SK-N-SH treated with all-trans-retinoic acid at 6 μM for 48 hours (cell line): ENCODE measurements around the gene GRIK4.

Experiments
- ARNTL ChIP-seq: fragments of 450-650 bp; formaldehyde crosslinking; IDR thresholded peaks from 2 replicates; pipeline ENCODE4 v1.5.0; 2020; ENCODE audit warnings: low read depth, mild to moderate bottlenecking, moderate library complexity, borderline replicate concordance
- PPARA ChIP-seq: fragments of 250-450 bp; sonication (Bioruptor Pico); IDR thresholded peaks from 2 replicates; pipeline ENCODE4 v1.5.0; 2020; ENCODE audit warnings: mild to moderate bottlenecking, borderline replicate concordance
- RARB ChIP-seq: fragments of 250-450 bp; sonication (Bioruptor Pico); IDR thresholded peaks from 2 replicates; pipeline ENCODE4 v1.8.0; 2021; ENCODE audit warnings: mild to moderate bottlenecking, moderate library complexity
- TSHZ2 ChIP-seq: fragments of 250-450 bp; sonication (Bioruptor Pico); IDR thresholded peaks from 2 replicates; pipeline ENCODE4 v1.5.0; 2020; ENCODE audit warnings: mild to moderate bottlenecking, moderate library complexity
- ZFP30 ChIP-seq: fragments of 450-650 bp; formaldehyde crosslinking; IDR thresholded peaks from 2 replicates; pipeline ENCODE4 v1.5.0; 2022; ENCODE audit warnings: mild to moderate bottlenecking, moderate library complexity
- TF ChIP-seq, protein P1 (sequence below): fragments of 250-450 bp; sonication (Bioruptor Pico); IDR thresholded peaks from 2 replicates; pipeline ENCODE4 v1.8.0; 2020; ENCODE audit warnings: mild to moderate bottlenecking, moderate library complexity, borderline replicate concordance

GRCh38 chr11:120972621-120973020 is 461.1 kb downstream of the GRIK4 start:
- TF ChIP-seq RARB (CRISPR knock-in tag) (no peak), TSHZ2 (CRISPR knock-in tag) (no peak), ZFP30 (CRISPR knock-in tag) (no peak), ARNTL (no peak), PPARA (CRISPR knock-in tag) (no peak)
- TF ChIP-seq, protein P1, sequence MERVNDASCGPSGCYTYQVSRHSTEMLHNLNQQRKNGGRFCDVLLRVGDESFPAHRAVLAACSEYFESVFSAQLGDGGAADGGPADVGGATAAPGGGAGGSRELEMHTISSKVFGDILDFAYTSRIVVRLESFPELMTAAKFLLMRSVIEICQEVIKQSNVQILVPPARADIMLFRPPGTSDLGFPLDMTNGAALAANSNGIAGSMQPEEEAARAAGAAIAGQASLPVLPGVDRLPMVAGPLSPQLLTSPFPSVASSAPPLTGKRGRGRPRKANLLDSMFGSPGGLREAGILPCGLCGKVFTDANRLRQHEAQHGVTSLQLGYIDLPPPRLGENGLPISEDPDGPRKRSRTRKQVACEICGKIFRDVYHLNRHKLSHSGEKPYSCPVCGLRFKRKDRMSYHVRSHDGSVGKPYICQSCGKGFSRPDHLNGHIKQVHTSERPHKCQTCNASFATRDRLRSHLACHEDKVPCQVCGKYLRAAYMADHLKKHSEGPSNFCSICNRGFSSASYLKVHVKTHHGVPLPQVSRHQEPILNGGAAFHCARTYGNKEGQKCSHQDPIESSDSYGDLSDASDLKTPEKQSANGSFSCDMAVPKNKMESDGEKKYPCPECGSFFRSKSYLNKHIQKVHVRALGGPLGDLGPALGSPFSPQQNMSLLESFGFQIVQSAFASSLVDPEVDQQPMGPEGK (CRISPR knock-in tag) = no peak
